ENCODE measurements around the gene SKAP1.

DNA sequence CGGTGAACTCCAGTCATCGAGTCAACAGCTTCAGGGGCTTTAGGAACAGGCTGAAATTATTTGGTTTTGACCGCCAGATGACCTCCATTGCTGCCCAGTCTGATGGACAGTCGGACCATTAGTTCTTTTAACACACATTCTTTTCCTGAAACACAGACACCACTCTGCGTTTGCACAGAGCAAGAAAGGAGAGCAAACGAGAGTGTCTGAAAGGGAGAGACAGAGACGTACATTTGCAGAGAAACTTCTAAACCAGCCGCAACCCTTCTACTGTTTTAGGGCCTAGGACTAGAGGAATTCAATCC lies 166.3 kb downstream of the SKAP1 start:
- TF ChIP-seq, protein P1, sequence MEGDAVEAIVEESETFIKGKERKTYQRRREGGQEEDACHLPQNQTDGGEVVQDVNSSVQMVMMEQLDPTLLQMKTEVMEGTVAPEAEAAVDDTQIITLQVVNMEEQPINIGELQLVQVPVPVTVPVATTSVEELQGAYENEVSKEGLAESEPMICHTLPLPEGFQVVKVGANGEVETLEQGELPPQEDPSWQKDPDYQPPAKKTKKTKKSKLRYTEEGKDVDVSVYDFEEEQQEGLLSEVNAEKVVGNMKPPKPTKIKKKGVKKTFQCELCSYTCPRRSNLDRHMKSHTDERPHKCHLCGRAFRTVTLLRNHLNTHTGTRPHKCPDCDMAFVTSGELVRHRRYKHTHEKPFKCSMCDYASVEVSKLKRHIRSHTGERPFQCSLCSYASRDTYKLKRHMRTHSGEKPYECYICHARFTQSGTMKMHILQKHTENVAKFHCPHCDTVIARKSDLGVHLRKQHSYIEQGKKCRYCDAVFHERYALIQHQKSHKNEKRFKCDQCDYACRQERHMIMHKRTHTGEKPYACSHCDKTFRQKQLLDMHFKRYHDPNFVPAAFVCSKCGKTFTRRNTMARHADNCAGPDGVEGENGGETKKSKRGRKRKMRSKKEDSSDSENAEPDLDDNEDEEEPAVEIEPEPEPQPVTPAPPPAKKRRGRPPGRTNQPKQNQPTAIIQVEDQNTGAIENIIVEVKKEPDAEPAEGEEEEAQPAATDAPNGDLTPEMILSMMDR (IDR thresholded peaks at IDR 0.05) = no peak
- no peak for TF ChIP-seq POLR2AphosphoS5 (IDR thresholded peaks at IDR 0.05)
